DOHH2 (cell line): ENCODE measurements around the gene INPP5B.

Experiments used
- CTCF ChIP-seq: fragments of 200-600 bp; sonication (generic); IDR thresholded peaks from one replicate; pipeline ENCODE4 v1.5.1; 2014; ENCODE audit warnings: antibody characterized with exemption, mild to moderate bottlenecking, low read depth, low read length; ENCODE audit not compliant: poor library complexity, severe bottlenecking
- EZH2phosphoT487 ChIP-seq: fragments of 200-600 bp; sonication (generic); IDR thresholded peaks from 2 replicates; pipeline ENCODE4 v1.6.1; 2017; ENCODE audit warnings: borderline replicate concordance, mild to moderate bottlenecking, antibody characterized with exemption, low read length, moderate library complexity, mixed read lengths

GRCh38 chr1:37851262-37851661 is 95.6 kb downstream of the INPP5B start:
- no peak for TF ChIP-seq CTCF
- TF ChIP-seq EZH2phosphoT487, result no peak
